Panc1 (cell line): Measurements from ENCODE around the gene TNRC6B.

ENCODE experiments used
- CTCF ChIP-seq: fragments of 450-650 bp; IDR thresholded peaks from 2 replicates; pipeline ENCODE4 v1.5.1; 2017; ENCODE audit warnings: mild to moderate bottlenecking
- POLR2AphosphoS5 ChIP-seq: IDR thresholded peaks from 2 replicates; pipeline ENCODE4 v1.6.1; 2012; ENCODE audit warnings: mild to moderate bottlenecking, low read depth, low read length, moderate library complexity
- REST ChIP-seq, 2 experiments: IDR thresholded peaks; 2 replicates each; pipeline ENCODE4 v1.6.1; 2011 to 2012; ENCODE audit warnings: low read depth in 2 of 2, control low read depth in 1 of 2, low read length in 1 of 2, mild to moderate bottlenecking in 1 of 2, moderate library complexity in 1 of 2; ENCODE audit not compliant: insufficient read depth in 1 of 2

GRCh38 chr22:40247976-40248375 is 70.3 kb downstream of the TNRC6B start:
- TF ChIP-seq POLR2AphosphoS5 (no peak), CTCF (no peak), REST (IDR thresholded peaks at IDR 0.05; ENCODE audit: insufficient read depth in 1 of 2, low read depth in 2 of 2, low read length in 1 of 2) (no peak)
